NCI-H1930 (cell line): ENCODE measurements around the gene TOP1.
"Not testable (repeated sequence)": the region's sequence is repeated elsewhere in the genome, so short reads cannot be mapped to it uniquely, and the experiment has no call there.

Source experiments
- DNase-seq, 2 experiments: peaks; one replicate each; lab custom pipeline; 2025; lab: John Stamatoyannopoulos, UW

The TOP1 gene

GRCh38 chr20:41003936-41004294, 24.7 kb upstream of the TOP1 start:
- DNase-seq, result not testable (repeated sequence)

GRCh38 chr20:41004531-41005360, 23.9 kb upstream of the TOP1 start:
- DNase-seq, result no peak

GRCh38 chr20:41005361-41005729, 23.3 kb upstream of the TOP1 start:
- DNase-seq, result no peak

- DNase-seq, result no peak
Observed at GRCh38 chr20:41006126-41006935, 22.3 kb upstream of the TOP1 start.

- no peak for DNase-seq
Observed at GRCh38 chr20:41006936-41007474, 21.6 kb upstream of the TOP1 start.

- no peak for DNase-seq
Observed at GRCh38 chr20:41007481-41007880, 21.1 kb upstream of the TOP1 start.

GRCh38 chr20:41009946-41010345, 18.7 kb upstream of the TOP1 start:
- DNase-seq, result no peak

GRCh38 chr20:41011551-41012067, 17.0 kb upstream of the TOP1 start:
- DNase-seq, result no peak

- DNase-seq, result no peak
Observed at GRCh38 chr20:41014561-41015088, 14.0 kb upstream of the TOP1 start.

- DNase-seq, result no peak
Observed at GRCh38 chr20:41017448-41018042, 11.1 kb upstream of the TOP1 start.

GRCh38 chr20:41018153-41018552, 10.5 kb upstream of the TOP1 start:
- DNase-seq, result no peak

- no peak for DNase-seq
Observed at GRCh38 chr20:41023549-41023948, 5.1 kb upstream of the TOP1 start.

GRCh38 chr20:41027366-41027765, 1.3 kb upstream of the TOP1 start:
- no peak for DNase-seq

GRCh38 chr20:41027872-41028358, 707 bp upstream of the TOP1 start:
- no peak for DNase-seq

GRCh38 chr20:41029150-41029901, 704 bp downstream of the TOP1 start:
- DNase-seq, result peak in 1 of 2 experiments; percentile 13

GRCh38 chr20:41030061-41030460, 1.4 kb downstream of the TOP1 start:
- no peak for DNase-seq

GRCh38 chr20:41030531-41031242, 2.1 kb downstream of the TOP1 start:
- DNase-seq, result no peak

- DNase-seq, result no peak
Observed at GRCh38 chr20:41031243-41031619, 2.6 kb downstream of the TOP1 start.

GRCh38 chr20:41032271-41032670, 3.6 kb downstream of the TOP1 start:
- no peak for DNase-seq

- DNase-seq, result no peak
Observed at GRCh38 chr20:41034239-41034638, 5.6 kb downstream of the TOP1 start.

GRCh38 chr20:41035207-41035606, 6.6 kb downstream of the TOP1 start:
- no peak for DNase-seq
